Heart right ventricle (tissue), 16 donors: ENCODE measurements around the gene CCDC154. TPM values are rescaled to one million over a fixed set of nuclear protein-coding genes. Genes with fewer than 3 reads are reported as not detected.

ENCODE experiments used
- ATAC-seq, 8 donors: fragments of 200-7000 bp; cut with Tn5 transposase; one replicate each; pipeline ENCODE4 v1.9.1; 2020; ENCODE audit warnings: mild to moderate bottlenecking in 8 of 8, moderate library complexity in 8 of 8, moderate number of reproducible peaks in 1 of 8
- DNase-seq, 2 donors: peaks; one replicate each; pipeline ENCODE4 v3.0.0-alpha.2; 2020
- H3K27ac ChIP-seq, 10 donors: fragments of 200-600 bp; sonication (generic) in 2 of 10; one replicate each; pipeline versions ENCODE4 v1.5.0 to v1.8.0; 2020 to 2022; ENCODE audit warnings: mild to moderate bottlenecking in 3 of 10
- H3K27me3 ChIP-seq, 7 donors: fragments of 200-600 bp; one replicate each; pipeline ENCODE4 v1.8.0; 2021 to 2022; ENCODE audit warnings: mild to moderate bottlenecking in 2 of 7
- H3K36me3 ChIP-seq, 9 donors: fragments of 200-600 bp; sonication (generic) in 1 of 9; one replicate each; pipeline versions ENCODE4 v1.5.0 to v1.8.0; 2020 to 2022; ENCODE audit warnings: mild to moderate bottlenecking in 2 of 9
- H3K4me1 ChIP-seq, 9 donors: fragments of 200-600 bp; sonication (generic) in 1 of 9; one replicate each; pipeline versions ENCODE4 v1.5.0 to v1.8.0; 2020 to 2022; ENCODE audit warnings: mild to moderate bottlenecking in 4 of 9
- H3K4me3 ChIP-seq, 10 donors: fragments of 200-600 bp; sonication (generic) in 2 of 10; one replicate each; pipeline versions ENCODE4 v1.5.0 to v1.8.0; 2020 to 2022; ENCODE audit warnings: mild to moderate bottlenecking in 7 of 10, moderate library complexity in 2 of 10
- H3K9me3 ChIP-seq, 11 donors: fragments of 200-600 bp in 10 of 11; sonication (generic) in 2 of 11; one replicate each; pipeline versions ENCODE4 v1.5.0 to v1.8.0; 2013 to 2022; ENCODE audit warnings: mild to moderate bottlenecking in 2 of 11, control low read depth in 1 of 11, moderate library complexity in 1 of 11
- CTCF ChIP-seq, 9 donors: fragments of 200-600 bp; sonication (generic) in 2 of 9; IDR thresholded peaks; one replicate each; pipeline versions ENCODE4 v1.5.0 to v1.8.0; 2021 to 2022; ENCODE audit warnings: antibody characterized with exemption in 9 of 9, mild to moderate bottlenecking in 5 of 9, moderate library complexity in 1 of 9
- WGBS, 2 donors: extraction: QIAGEN DNeasy Blood & Tissue Kit; methylation state at CpG; one replicate each; pipeline ENCODE4 v1.1.7; 2013; ENCODE audit warnings: inconsistent platforms in 1 of 2; 5-methylcytosine and 5-hydroxymethylcytosine counted together
- intact Hi-C, 10 donors: fragments of 100-400 bp; cut with DNase I; formaldehyde crosslinking; loops; one replicate each; pipeline versions ENCODE4 v1.11.1 to v1.14.2; 2022
- polyA plus RNA-seq, 2 donors: library from polyadenylated mRNA; stranded (reverse); fragments of 200-250 nt; gene quantifications; one replicate each; pipeline ENCODE4 v1.2.3, GENCODE V29; 2013
- total RNA-seq, 10 donors: library from RNA; stranded (reverse); fragmentation: NEBNext Ultra II Directional in 3 of 10; extraction: Animal tissue kit (Norgen Biotek cat#: 25700) in 3 of 10; gene quantifications; one replicate each; pipeline versions ENCODE4 v1.2.1 to v1.2.4, GENCODE V29; 2021 to 2023
- donor health status: Arrhythmogenic right ventricular cardiomyopathy.
- donor health status: ischemic (EF 13 %, LVEDD 7.1; RV severe dilation, severe dysfunction).
- donor health status: healthy with polysubstance abuse.
- donor health status: DM: no; HTN: yes; CAD: no.
- donor health status: DM: no; HTN: no; CAD: no.
- donor health status: ischemic (EF 25% LVEDD 6.9; RV normal size, moderate dysfunction).
- donor health status: ischemic (EF 25% LVEDD 5.7; RV mildly dilated, moderate dysfunction).
- donor health status: healthy.
- donor health status: DM: yes; HTN: yes; CAD: no.
- donor health status: Ischemic cardiomyopathy.
- donor health status: ischemic (EF 35%, LVEDD 5.7; RV mildly dilated, moderate dysfunction).
- donor health status: nonischemic (EF 11% LVEDD 7.7; RV severe dilation, severe dysfunction).
- donor health status: DM: yes; HTN: yes; CAD: no.
- donor health status: PGD.
- donor health status: ischemic (EF 29% LVEDD 5.4; RV normal size, mild dysfunction).
- donor health status: nonischemic (EF 23%, LVEDD 6.1; RV moderate dilation, normal function).

Gene CCDC154
- total and polyA plus RNA-seq, 12 donors: 0.17 to 5.9 (median 0.75) TPM

DNA sequence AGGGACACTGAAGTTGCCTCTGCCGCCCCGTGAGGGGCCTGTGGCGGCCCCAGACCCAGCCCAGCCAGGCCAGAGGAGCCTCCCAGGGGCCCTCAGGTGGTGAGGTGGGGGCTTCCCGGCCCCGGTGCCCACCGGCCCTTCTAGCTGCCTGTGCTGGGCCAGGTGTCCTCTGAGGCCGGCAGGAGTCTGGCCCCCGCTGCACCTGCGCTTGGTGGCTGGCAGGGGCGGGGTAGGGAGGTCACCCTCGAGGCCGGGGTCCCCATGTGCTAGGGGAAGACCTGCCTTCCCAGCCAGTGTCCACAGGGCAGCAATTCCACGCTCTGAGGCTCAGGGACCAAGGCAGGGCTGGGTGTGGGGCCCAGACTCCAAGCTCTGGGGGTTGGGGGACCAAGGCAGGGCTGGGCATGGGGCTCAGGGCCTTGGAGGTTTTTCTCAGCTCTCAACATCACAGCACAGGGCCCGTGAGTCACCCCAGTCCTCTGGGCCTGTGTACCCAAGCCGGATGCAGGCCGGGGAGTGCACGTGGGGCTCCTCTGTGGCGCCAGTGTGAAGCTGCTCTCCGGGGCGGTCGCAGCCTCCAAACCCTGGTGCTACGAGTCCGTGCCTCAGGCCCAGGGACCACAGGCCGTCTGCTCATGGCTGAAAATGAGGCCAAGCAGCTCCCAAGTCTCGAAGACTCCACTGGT is 1.3 kb upstream of the CCDC154 start:
- no peaks in the 10 kb centered on the region for H3K4me1 ChIP-seq
- H3K27ac ChIP-seq: no peak overlapping the region
- intact Hi-C loops: no loop called here
- DNase-seq (no peak), ATAC-seq (no peak)
- no peaks in the 10 kb centered on the region for H3K27me3 ChIP-seq
- no peak for TF ChIP-seq CTCF (IDR thresholded peaks at IDR 0.05)
- WGBS, 2 donors: 87 to 90% methylated on average over 25 of the region's 25 CpGs
- no peak overlapping the region for H3K4me3 ChIP-seq
- peaks cover 0 to 56% (median 19%) of the 10 kb centered on the region in 9 donors for H3K36me3 ChIP-seq
- H3K9me3 ChIP-seq: no peaks in the 10 kb centered on the region

DNA sequence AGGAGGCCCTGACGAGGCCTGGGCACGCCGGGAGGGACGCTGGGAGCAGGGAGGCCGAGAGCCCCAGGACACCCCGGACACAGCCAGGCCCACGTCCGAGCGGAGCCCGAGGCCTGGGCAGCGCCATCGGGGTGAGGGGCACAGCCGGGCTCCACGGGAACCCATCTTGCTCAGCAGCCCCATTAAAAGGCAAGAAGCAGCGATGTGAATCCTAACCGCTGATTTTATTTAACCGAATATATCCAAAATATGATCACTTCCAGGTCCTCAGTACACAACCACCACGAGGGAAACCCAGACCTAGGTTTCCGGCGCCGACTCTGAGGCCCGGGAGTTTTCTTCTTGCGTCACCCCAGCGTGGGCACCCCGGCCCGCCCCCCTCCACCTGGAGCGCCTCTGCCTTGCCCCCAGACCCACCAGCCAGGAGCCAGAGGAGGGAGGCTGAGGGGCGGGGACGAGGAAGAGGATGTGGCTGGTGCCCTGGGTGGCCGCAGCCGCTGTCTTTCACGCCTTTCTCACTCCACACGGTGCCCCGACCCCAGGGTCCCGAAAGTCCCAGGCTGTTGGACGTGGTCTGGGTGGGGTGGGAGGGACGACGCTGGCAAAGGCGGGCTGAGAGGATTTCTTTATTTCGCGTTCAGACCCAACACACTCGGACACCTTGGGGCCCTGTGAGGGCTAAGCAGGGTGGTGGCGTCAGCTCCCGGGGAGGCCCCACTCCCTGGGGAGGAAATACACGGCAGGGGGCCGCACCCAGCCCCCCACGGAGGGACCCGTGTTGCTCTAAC is 568 bp upstream of the CCDC154 start:
- H3K27me3 ChIP-seq: no peaks in the 10 kb centered on the region
- 88 to 90% methylated on average over 47 to 48 of the region's 48 CpGs for WGBS, 2 donors
- no peak overlapping the region for H3K4me3 ChIP-seq
- ATAC-seq (no peak), DNase-seq (no peak)
- peaks cover 0 to 48% (median 14%) of the 10 kb centered on the region in 9 donors for H3K36me3 ChIP-seq
- intact Hi-C loops: no loop called here
- no peak for TF ChIP-seq CTCF (IDR thresholded peaks at IDR 0.05)
- H3K27ac ChIP-seq: no peak overlapping the region
- H3K4me1 ChIP-seq: no peaks in the 10 kb centered on the region
- H3K9me3 ChIP-seq: no peaks in the 10 kb centered on the region

- no peak for DNase-seq
- 74 to 77% methylated on average over 37 to 38 of the region's 38 CpGs for WGBS, 2 donors
Observed at GRCh38 chr16:1443403-1443973, 868 bp downstream of the CCDC154 start.

More at GRCh38 chr16:1443403-1443973, 868 bp downstream of the CCDC154 start:
- no peak overlapping the region for H3K27ac ChIP-seq
- no peak for ATAC-seq
- peaks cover 0 to 34% (median 14%) of the 10 kb centered on the region in 9 donors for H3K36me3 ChIP-seq
- H3K9me3 ChIP-seq: no peaks in the 10 kb centered on the region
- no peak for TF ChIP-seq CTCF (IDR thresholded peaks at IDR 0.05)
- H3K4me3 ChIP-seq: no peak overlapping the region
- no peaks in the 10 kb centered on the region for H3K4me1 ChIP-seq
- intact Hi-C loops: no loop called here
- H3K27me3 ChIP-seq: no peaks in the 10 kb centered on the region
